ENCODE results near the gene WDR53.

DNA sequence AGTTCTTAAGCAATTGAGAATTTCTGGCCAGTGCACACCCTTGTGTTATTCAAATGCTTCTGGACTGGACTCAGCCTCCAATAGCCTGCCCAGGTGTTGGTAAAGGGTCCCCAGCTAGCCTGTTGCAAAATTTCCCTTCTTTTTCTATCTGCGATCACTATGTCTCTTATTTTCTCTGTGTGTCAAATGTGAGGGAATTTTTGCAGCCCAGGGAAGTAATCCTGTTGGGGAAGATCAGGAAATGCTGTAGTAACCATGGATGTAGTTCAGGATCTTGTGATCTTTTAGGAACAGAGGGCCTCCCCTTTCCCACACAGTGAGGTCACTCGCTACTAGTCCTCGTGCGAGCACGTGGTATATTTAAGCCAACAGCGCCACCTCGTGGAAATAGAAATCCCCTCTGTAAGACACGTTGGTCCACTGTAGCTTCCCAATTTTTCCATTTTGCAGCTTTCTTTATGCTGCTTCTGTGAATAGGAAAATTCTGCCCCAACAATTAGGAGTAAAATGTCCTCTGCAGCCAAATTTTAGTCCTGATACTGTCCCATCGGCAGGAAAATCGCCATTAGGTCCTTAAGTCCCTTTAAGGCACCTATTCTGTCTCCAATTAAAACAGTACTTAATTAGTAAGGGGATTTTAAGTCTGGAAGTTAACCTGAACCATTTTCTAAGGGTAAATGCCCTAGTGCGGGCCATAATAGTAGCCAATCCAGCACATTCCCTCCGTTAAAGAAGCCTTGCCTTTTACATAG, 49.2 kb downstream of the WDR53 start:
- TF ChIP-seq EP300 (conservative IDR thresholded peaks at IDR 0.05; ENCODE audit: poor library complexity, severe bottlenecking) (no peak), POLR2AphosphoS5 (IDR thresholded peaks at IDR 0.05) (no peak)
- TF ChIP-seq, protein P1, sequence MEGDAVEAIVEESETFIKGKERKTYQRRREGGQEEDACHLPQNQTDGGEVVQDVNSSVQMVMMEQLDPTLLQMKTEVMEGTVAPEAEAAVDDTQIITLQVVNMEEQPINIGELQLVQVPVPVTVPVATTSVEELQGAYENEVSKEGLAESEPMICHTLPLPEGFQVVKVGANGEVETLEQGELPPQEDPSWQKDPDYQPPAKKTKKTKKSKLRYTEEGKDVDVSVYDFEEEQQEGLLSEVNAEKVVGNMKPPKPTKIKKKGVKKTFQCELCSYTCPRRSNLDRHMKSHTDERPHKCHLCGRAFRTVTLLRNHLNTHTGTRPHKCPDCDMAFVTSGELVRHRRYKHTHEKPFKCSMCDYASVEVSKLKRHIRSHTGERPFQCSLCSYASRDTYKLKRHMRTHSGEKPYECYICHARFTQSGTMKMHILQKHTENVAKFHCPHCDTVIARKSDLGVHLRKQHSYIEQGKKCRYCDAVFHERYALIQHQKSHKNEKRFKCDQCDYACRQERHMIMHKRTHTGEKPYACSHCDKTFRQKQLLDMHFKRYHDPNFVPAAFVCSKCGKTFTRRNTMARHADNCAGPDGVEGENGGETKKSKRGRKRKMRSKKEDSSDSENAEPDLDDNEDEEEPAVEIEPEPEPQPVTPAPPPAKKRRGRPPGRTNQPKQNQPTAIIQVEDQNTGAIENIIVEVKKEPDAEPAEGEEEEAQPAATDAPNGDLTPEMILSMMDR (IDR thresholded peaks at IDR 0.05; ENCODE audit: poor library complexity, severe bottlenecking): peak; percentile 35
